H1 (cell line): Measurements from ENCODE around the gene HSDL2. TPM values are rescaled to one million over a fixed set of nuclear protein-coding genes. Genes with fewer than 3 reads are reported as not detected.

ENCODE experiments used
- CTCF ChIA-PET: fragments of 300-600 bp; sonication (Branson Sonifier 250); formaldehyde crosslinking; loops from one replicate; lab custom pipeline; 2021; ENCODE audit not compliant: partially characterized antibody; lab: Charles Lee
- POLR2A ChIA-PET: fragments of 300-600 bp; sonication (Branson Sonifier 250); formaldehyde crosslinking; loops from one replicate; lab custom pipeline; 2021; ENCODE audit warnings: inconsistent platforms; ENCODE audit not compliant: partially characterized antibody; lab: Charles Lee
- DNase-seq, 2 experiments: peaks; one replicate each; pipeline versions ENCODE4 v3.0.0 to v3.0.0-alpha.2; 2010 to 2022; ENCODE audit warnings: low spot score in 2 of 2, low read depth in 1 of 2, mixed read lengths in 1 of 2
- FAIRE-seq: peaks from 2 replicates; lab custom pipeline; 2011; peaks lifted over from hg19 to GRCh38; lab: Jason Lieb, UNC
- H2AFZ ChIP-seq: 2 replicates; pipeline ENCODE4 v1.8.1; 2012; ENCODE audit warnings: low read length, inconsistent platforms
- H2AK5ac ChIP-seq: 2 replicates; pipeline ENCODE4 v1.6.1; 2013; ENCODE audit warnings: low read depth, low read length
- H2BK120ac ChIP-seq: replicated peaks from 2 replicates; pipeline ENCODE3; 2013; ENCODE audit warnings: low read depth, low read length, inconsistent platforms
- H2BK12ac ChIP-seq: 2 replicates; pipeline ENCODE4 v1.6.1; 2013; ENCODE audit warnings: low read depth, low read length
- H2BK15ac ChIP-seq: 2 replicates; pipeline ENCODE4 v1.6.1; 2013; ENCODE audit warnings: low read length
- H2BK20ac ChIP-seq: 2 replicates; pipeline ENCODE4 v1.6.1; 2013; ENCODE audit warnings: low read length
- H2BK5ac ChIP-seq: 2 replicates; pipeline ENCODE4 v1.6.1; 2013; ENCODE audit warnings: low read depth, low read length
- H3K14ac ChIP-seq: 2 replicates; pipeline ENCODE4 v1.6.1; 2013; ENCODE audit warnings: inconsistent platforms; ENCODE audit not compliant: insufficient read length
- H3K18ac ChIP-seq: 2 replicates; pipeline ENCODE4 v1.6.1; 2013; ENCODE audit warnings: low read length; ENCODE audit errors: extremely low read depth
- H3K23ac ChIP-seq: 2 replicates; pipeline ENCODE4 v1.6.1; 2013; ENCODE audit warnings: inconsistent platforms; ENCODE audit not compliant: insufficient read length
- H3K23me2 ChIP-seq: 2 replicates; pipeline ENCODE4 v1.6.1; 2013; ENCODE audit warnings: low read depth, low read length
- H3K27ac ChIP-seq: 2 replicates; pipeline ENCODE4 v1.6.1; 2011; ENCODE audit warnings: low read depth, low read length, inconsistent platforms
- H3K27me3 ChIP-seq, 4 experiments: replicated peaks in 1 of 4; 1 replicate in 1 of 4; 2 replicates in 3 of 4; pipeline versions ENCODE4 v1.6.1 to v1.8.1; 2011 to 2013; ENCODE audit warnings: low read length in 3 of 4, mild to moderate bottlenecking in 3 of 4, inconsistent platforms in 2 of 4, mixed read lengths in 2 of 4, moderate library complexity in 1 of 4; ENCODE audit not compliant: control insufficient read depth in 3 of 4, insufficient read depth in 3 of 4; ENCODE audit errors: extremely low read depth in 1 of 4
- H3K36me3 ChIP-seq, 4 experiments: 2 replicates each; pipeline versions ENCODE4 v1.6.1 to v1.8.1; 2011 to 2013; ENCODE audit warnings: mild to moderate bottlenecking in 4 of 4, low read length in 3 of 4, moderate library complexity in 2 of 4, control low read depth in 1 of 4, inconsistent platforms in 1 of 4; ENCODE audit not compliant: insufficient read depth in 4 of 4, control insufficient read depth in 2 of 4
- H3K4ac ChIP-seq: replicated peaks from 2 replicates; pipeline ENCODE3; 2013; ENCODE audit warnings: low read length, low read depth, mixed read lengths, inconsistent platforms; ENCODE audit not compliant: insufficient read length
- H3K4me1 ChIP-seq, 4 experiments: replicated peaks in 1 of 4; 1 replicate in 1 of 4; 2 replicates in 3 of 4; pipeline versions ENCODE4 v1.6.1 to v1.8.1; 2011 to 2013; ENCODE audit warnings: low read length in 3 of 4, inconsistent platforms in 2 of 4, mixed read lengths in 1 of 4; ENCODE audit not compliant: insufficient read depth in 4 of 4, control insufficient read depth in 3 of 4
- H3K4me2 ChIP-seq, 2 experiments: 2 replicates each; pipeline versions ENCODE4 v1.6.1 to v1.8.1; 2011 to 2013; ENCODE audit warnings: low read depth in 2 of 2, low read length in 2 of 2, control low read depth in 1 of 2, inconsistent platforms in 1 of 2, mild to moderate bottlenecking in 1 of 2; ENCODE audit not compliant: insufficient read depth in 1 of 2
- H3K4me3 ChIP-seq, 4 experiments: fragments of 200-600, 300-600 bp in 1 of 4; sonication (generic), shearing (Covaris generic), sonication (Bioruptor Twin) in 1 of 4; 2 replicates each; pipeline versions ENCODE4 v1.5.1 to v1.8.1; 2011 to 2016; ENCODE audit warnings: low read length in 4 of 4, low read depth in 3 of 4, control low read depth in 2 of 4, inconsistent platforms in 2 of 4, mild to moderate bottlenecking in 2 of 4, mixed read lengths in 1 of 4, moderate library complexity in 1 of 4; ENCODE audit not compliant: insufficient read depth in 2 of 4; ENCODE audit errors: extremely low read depth in 1 of 4
- H3K56ac ChIP-seq: replicated peaks from 2 replicates; pipeline ENCODE3; 2013; ENCODE audit warnings: low read depth, mild to moderate bottlenecking, mixed read lengths, low read length, inconsistent platforms; ENCODE audit not compliant: insufficient read length
- H3K79me1 ChIP-seq: 2 replicates; pipeline ENCODE4 v1.6.1; 2013; ENCODE audit warnings: low read depth, low read length, control low read depth
- H3K79me2 ChIP-seq, 2 experiments: 2 replicates each; pipeline versions ENCODE4 v1.6.1 to v1.8.1; 2012 to 2013; ENCODE audit warnings: low read length in 2 of 2, mild to moderate bottlenecking in 2 of 2, inconsistent platforms in 1 of 2; ENCODE audit not compliant: insufficient read depth in 2 of 2, control insufficient read depth in 1 of 2
- H3K9ac ChIP-seq, 4 experiments: replicated peaks in 1 of 4; 1 replicate in 1 of 4; 2 replicates in 3 of 4; pipeline versions ENCODE4 v1.6.1 to v1.8.1; 2011 to 2013; ENCODE audit warnings: low read depth in 3 of 4, low read length in 3 of 4, control low read depth in 2 of 4, mild to moderate bottlenecking in 2 of 4, moderate library complexity in 2 of 4, inconsistent platforms in 1 of 4; ENCODE audit errors: extremely low read depth in 1 of 4
- H3K9me3 ChIP-seq, 2 experiments: 2 replicates each; pipeline versions ENCODE4 v1.6.1 to v1.8.1; 2012 to 2013; ENCODE audit warnings: mild to moderate bottlenecking in 2 of 2, moderate library complexity in 2 of 2, control low read depth in 1 of 2, inconsistent platforms in 1 of 2, low read depth in 1 of 2, low read length in 1 of 2, mixed read lengths in 1 of 2; ENCODE audit not compliant: insufficient read depth in 2 of 2
- H4K20me1 ChIP-seq, 2 experiments: replicated peaks in 1 of 2; 2 replicates each; pipeline versions ENCODE3 to v1.8.1; 2011 to 2013; ENCODE audit warnings: inconsistent platforms in 2 of 2, low read length in 2 of 2, mild to moderate bottlenecking in 1 of 2; ENCODE audit not compliant: insufficient read depth in 2 of 2, control insufficient read depth in 1 of 2
- H4K5ac ChIP-seq: 2 replicates; pipeline ENCODE4 v1.6.1; 2013; ENCODE audit warnings: low read length, low read depth, mixed read lengths, inconsistent platforms; ENCODE audit not compliant: insufficient read length
- H4K8ac ChIP-seq: 2 replicates; pipeline ENCODE4 v1.8.0; 2013; ENCODE audit warnings: mild to moderate bottlenecking, moderate library complexity, low read length, inconsistent platforms; ENCODE audit not compliant: insufficient read depth; ENCODE audit errors: extremely low read depth
- H4K91ac ChIP-seq: replicated peaks from 2 replicates; pipeline ENCODE3; 2013; ENCODE audit warnings: low read length, mixed read lengths, inconsistent platforms; ENCODE audit not compliant: insufficient read length
- WGBS, 2 experiments: shearing (Covaris generic) in 1 of 2; methylation state at CpG; one replicate each; pipeline versions ENCODE4 v1.1.6 to v1.1.7; 2013 to 2015; ENCODE audit warnings: low lambda C conversion rate in 2 of 2, mixed read lengths in 2 of 2, inconsistent platforms in 1 of 2, low coverage in 1 of 2, missing lambda C conversion rate in 1 of 2; ENCODE audit not compliant: insufficient replicate concordance in 2 of 2, insufficient coverage in 1 of 2, insufficient read length in 1 of 2; ENCODE audit errors: extremely low coverage in 1 of 2, missing lambda C conversion rate in 1 of 2; 5-methylcytosine and 5-hydroxymethylcytosine counted together
- polyA plus RNA-seq, 7 experiments: library from polyadenylated mRNA; depleted of rRNA in 3 of 7; stranded (reverse) in 5 of 7; unstranded in 2 of 7; fragments of >200 nt in 5 of 7; fragments of 200-250 nt in 2 of 7; gene quantifications; 1 replicate in 5 of 7; 2 replicates in 1 of 7; 4 replicates in 1 of 7; pipeline versions ENCODE4 v1.2.1 to v1.2.3, GENCODE V29; 2011 to 2013; ENCODE audit warnings: missing spikeins in 2 of 7, mixed read lengths in 2 of 7
- total RNA-seq: library from RNA; stranded (reverse); fragmentation: NEBNext Ultra II Directional; extraction: Animal tissue kit (Norgen Biotek cat#: 25700); gene quantifications from 2 replicates; pipeline ENCODE4 v1.2.1, GENCODE V29; 2021

HSDL2 gene
- total and polyA plus RNA-seq, 2 of the 8 experiments (the other 6 are each of a cell fraction or from before 2014, with no cell fraction given), result 6.6 to 15.4 TPM

- peaks cover 8% of the 10 kb centered on the region for H3K79me1 ChIP-seq
- H2AK5ac ChIP-seq, result no peak overlapping the region
- H3K27ac ChIP-seq, result no peak overlapping the region
- no peak overlapping the region for H3K18ac ChIP-seq
- WGBS, 2 experiments, result 90% methylated on average over 1 of the region's 1 CpG; no CpG with 5 or more reads in 1 of the 2 experiments
- no peak overlapping the region for H3K9ac ChIP-seq
- no peak overlapping the region for H2BK12ac ChIP-seq
- no peak overlapping the region for H4K8ac ChIP-seq
- H3K4me2 ChIP-seq, result no peak overlapping the region
- H2BK20ac ChIP-seq, result no peak overlapping the region
- H3K36me3 ChIP-seq, result no peaks in the 10 kb centered on the region
- no peak overlapping the region for H3K56ac ChIP-seq
- H3K23me2 ChIP-seq, result no peaks in the 10 kb centered on the region
- no peak overlapping the region for H4K5ac ChIP-seq
- FAIRE-seq, result no peak
- peaks cover 0 to 7% of the 10 kb centered on the region in 2 experiments for H4K20me1 ChIP-seq
- DNase-seq, result no peak
- no peak overlapping the region for H3K4me3 ChIP-seq
- peaks cover 0 to 88% of the 10 kb centered on the region in 2 experiments; a peak in 3 of 4 replicates for H3K79me2 ChIP-seq
- no peaks in the 10 kb centered on the region for H3K27me3 ChIP-seq
- ChIA-PET CTCF (no interaction called here), POLR2A (no interaction called here)
- H2BK5ac ChIP-seq, result no peak overlapping the region
- no peak overlapping the region for H3K23ac ChIP-seq
- H3K9me3 ChIP-seq, result no peaks in the 10 kb centered on the region
- no peak overlapping the region for H2AFZ ChIP-seq
- no peak overlapping the region for H3K14ac ChIP-seq
- H2BK120ac ChIP-seq, result no peak overlapping the region
- H3K4ac ChIP-seq, result no peak overlapping the region
- H2BK15ac ChIP-seq, result no peak overlapping the region
- H4K91ac ChIP-seq, result no peak overlapping the region
- peaks cover 0 to 6% (median 0%) of the 10 kb centered on the region in 4 experiments; a peak in 2 of 7 replicates for H3K4me1 ChIP-seq
Observed at GRCh38 chr9:112520069-112520468, 140.2 kb downstream of the HSDL2 start.
